Fibroblast of villous mesenchyme (primary cell): ENCODE measurements around the gene KNG1. TPM values are rescaled to one million over a fixed set of nuclear protein-coding genes. Genes with fewer than 3 reads are reported as not detected.

Source experiments
- DNase-seq: peaks from one replicate; pipeline ENCODE4 v3.0.0-alpha.2; 2010; ENCODE audit warnings: low read depth
- H3K4me3 ChIP-seq: 2 replicates; pipeline ENCODE4 v1.5.1; 2011; ENCODE audit warnings: low read depth, mild to moderate bottlenecking, low read length
- CTCF ChIP-seq: IDR thresholded peaks from 2 replicates; pipeline ENCODE4 v1.5.1; 2012; ENCODE audit warnings: low read depth, mild to moderate bottlenecking, low read length; ENCODE audit not compliant: insufficient read depth
- total RNA-seq: library from RNA; depleted of rRNA; stranded (reverse); fragments of >200 nt; gene quantifications from 2 replicates; pipeline ENCODE4 v1.2.3, GENCODE V29; 2012

The KNG1 gene
- total RNA-seq, 1 donor: not detected

DNA sequence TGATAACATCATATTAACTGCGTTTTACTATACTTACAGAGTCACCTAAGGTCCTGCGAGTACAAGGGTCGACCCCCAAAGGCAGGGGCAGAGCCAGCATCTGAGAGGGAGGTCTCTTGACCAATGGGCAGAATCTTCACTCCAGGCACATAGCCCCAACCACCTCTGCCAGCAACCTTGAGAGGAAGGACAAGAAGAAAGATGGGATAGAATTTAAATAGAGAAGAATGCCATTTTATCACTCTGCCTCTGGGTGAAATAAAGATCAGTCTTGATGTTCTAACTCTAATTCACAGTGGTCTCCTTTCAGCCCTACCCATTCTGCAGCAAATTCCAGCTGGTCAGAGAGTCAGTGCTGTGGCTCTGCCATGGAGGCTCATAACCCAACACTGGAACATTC is 26.5 kb downstream of the KNG1 start:
- no peak for TF ChIP-seq CTCF
- no peak overlapping the region for H3K4me3 ChIP-seq
- no peak for DNase-seq

GRCh38 chr3:186746008-186746407 is 28.8 kb downstream of the KNG1 start:
- H3K4me3 ChIP-seq: no peak overlapping the region
- DNase-seq: peak; percentile 68
- TF ChIP-seq CTCF: no peak

GRCh38 chr3:186750316-186750715 is 33.2 kb downstream of the KNG1 start:
- no peak for DNase-seq
- H3K4me3 ChIP-seq: no peak overlapping the region
- no peak for TF ChIP-seq CTCF

- TF ChIP-seq CTCF: no peak
- DNase-seq: no peak
- H3K4me3 ChIP-seq: no peak overlapping the region
Observed at GRCh38 chr3:186751480-186751879, 34.3 kb downstream of the KNG1 start.

DNA sequence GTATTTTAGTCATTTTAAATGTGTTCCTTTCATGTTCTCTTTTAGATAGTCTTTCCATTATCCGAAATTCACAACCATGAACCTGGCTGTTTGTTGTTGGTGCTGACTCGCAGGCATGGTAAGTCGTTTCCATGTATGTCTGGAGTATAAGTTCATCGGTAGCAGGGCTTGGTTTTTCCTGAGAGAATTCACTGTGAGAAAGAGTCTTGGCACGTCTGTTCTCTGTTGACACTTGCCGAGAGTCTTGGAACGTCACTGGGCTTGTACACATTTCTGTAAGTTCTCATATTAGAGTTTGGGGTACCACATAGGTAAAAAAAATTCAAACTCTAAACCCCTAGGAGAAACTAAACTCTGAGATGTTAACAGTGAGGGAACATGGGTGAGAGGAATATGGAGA is 36.8 kb downstream of the KNG1 start:
- no peak for TF ChIP-seq CTCF

GRCh38 chr3:186754871-186755270 is 37.7 kb downstream of the KNG1 start:
- no peak overlapping the region for H3K4me3 ChIP-seq
- no peak for DNase-seq
- no peak for TF ChIP-seq CTCF

More for the DNA sequence above, 36.8 kb downstream of the KNG1 start:
- no peak overlapping the region for H3K4me3 ChIP-seq
- no peak for DNase-seq

GRCh38 chr3:186757214-186757613 is 40.1 kb downstream of the KNG1 start:
- DNase-seq: no peak
- no peak for TF ChIP-seq CTCF

More at GRCh38 chr3:186757214-186757613, 40.1 kb downstream of the KNG1 start:
- no peak overlapping the region for H3K4me3 ChIP-seq
